Mesenchymal stem cell (in vitro differentiated cells and primary cell): ENCODE data around the gene GDPD4.
A peak's percentile ranks its signal among the peaks of the same experiment; 100 is the strongest.

Source experiments
- DNase-seq: peaks from one replicate; pipeline ENCODE4 v3.0.0-alpha.2; 2013
- H2AFZ ChIP-seq: one replicate; pipeline ENCODE4 v1.6.1; 2013; ENCODE audit warnings: low read depth, mild to moderate bottlenecking, control low read depth, inconsistent platforms, low read length, moderate library complexity
- H2AK5ac ChIP-seq: 2 replicates; pipeline ENCODE4 v1.6.1; 2013; ENCODE audit warnings: low read length, moderate library complexity, mild to moderate bottlenecking, inconsistent platforms; ENCODE audit not compliant: severe bottlenecking
- H2BK120ac ChIP-seq: one replicate; pipeline ENCODE4 v1.6.1; 2013; ENCODE audit warnings: low read depth, mild to moderate bottlenecking, inconsistent platforms, low read length, moderate library complexity
- H2BK12ac ChIP-seq, 2 experiments: one replicate each; pipeline ENCODE4 v1.6.1; 2013; ENCODE audit warnings: inconsistent platforms in 2 of 2, low read length in 2 of 2, mild to moderate bottlenecking in 2 of 2, moderate library complexity in 2 of 2, control low read depth in 1 of 2
- H2BK15ac ChIP-seq: one replicate; pipeline ENCODE4 v1.6.1; 2013; ENCODE audit warnings: mild to moderate bottlenecking, low read depth, inconsistent platforms; ENCODE audit not compliant: poor library complexity, severe bottlenecking
- H2BK5ac ChIP-seq: 2 replicates; pipeline ENCODE4 v1.6.1; 2013; ENCODE audit warnings: low read depth, mild to moderate bottlenecking, low read length, control low read depth, inconsistent platforms; ENCODE audit not compliant: poor library complexity, severe bottlenecking
- H3K14ac ChIP-seq, 2 experiments: one replicate each; pipeline ENCODE4 v1.6.1; 2013; ENCODE audit warnings: inconsistent platforms in 2 of 2, low read length in 2 of 2, control low read depth in 1 of 2, mild to moderate bottlenecking in 1 of 2, moderate library complexity in 1 of 2
- H3K18ac ChIP-seq, 2 experiments: one replicate each; pipeline ENCODE4 v1.6.1; 2013; ENCODE audit warnings: inconsistent platforms in 2 of 2, low read length in 2 of 2, control low read depth in 1 of 2, low read depth in 1 of 2, mild to moderate bottlenecking in 1 of 2
- H3K23ac ChIP-seq, 2 experiments: one replicate each; pipeline ENCODE4 v1.6.1; 2013; ENCODE audit warnings: inconsistent platforms in 2 of 2, low read length in 2 of 2, mild to moderate bottlenecking in 2 of 2, moderate library complexity in 2 of 2, control low read depth in 1 of 2
- H3K27ac ChIP-seq: 2 replicates; pipeline ENCODE4 v1.5.1; 2013; ENCODE audit warnings: mild to moderate bottlenecking, moderate library complexity, low read length, control low read depth, inconsistent platforms; ENCODE audit not compliant: poor library complexity, severe bottlenecking
- H3K27me3 ChIP-seq, 2 experiments: 2 replicates each; pipeline versions ENCODE4 v1.6.1 to v1.7.0; 2013; ENCODE audit warnings: low read length in 2 of 2, mild to moderate bottlenecking in 2 of 2, moderate library complexity in 2 of 2, control low read depth in 1 of 2, inconsistent platforms in 1 of 2; ENCODE audit not compliant: control insufficient read depth in 1 of 2, insufficient read depth in 1 of 2
- H3K36me3 ChIP-seq, 2 experiments: 2 replicates each; pipeline versions ENCODE4 v1.6.1 to v1.7.0; 2013; ENCODE audit warnings: low read length in 2 of 2, control low read depth in 1 of 2, inconsistent platforms in 1 of 2, low read depth in 1 of 2, mild to moderate bottlenecking in 1 of 2; ENCODE audit not compliant: insufficient read depth in 2 of 2, control insufficient read depth in 1 of 2
- H3K4ac ChIP-seq, 2 experiments: one replicate each; pipeline ENCODE4 v1.6.1; 2013; ENCODE audit warnings: inconsistent platforms in 2 of 2, low read length in 2 of 2, mild to moderate bottlenecking in 2 of 2, moderate library complexity in 2 of 2, control low read depth in 1 of 2, low read depth in 1 of 2
- H3K4me1 ChIP-seq: 2 replicates; pipeline ENCODE4 v1.6.1; 2013; ENCODE audit warnings: low read depth, low read length, control low read depth; ENCODE audit not compliant: control insufficient read depth, insufficient read depth
- H3K4me2 ChIP-seq: 2 replicates; pipeline ENCODE4 v1.6.1; 2013; ENCODE audit warnings: low read length, mild to moderate bottlenecking, inconsistent platforms; ENCODE audit not compliant: poor library complexity, severe bottlenecking
- H3K4me3 ChIP-seq, 2 experiments: 2 replicates each; pipeline versions ENCODE4 v1.5.1 to v1.7.0; 2013; ENCODE audit warnings: low read length in 2 of 2, mild to moderate bottlenecking in 2 of 2, control low read depth in 1 of 2, low read depth in 1 of 2; ENCODE audit not compliant: insufficient read depth in 1 of 2
- H3K79me1 ChIP-seq: replicated peaks from 2 replicates; pipeline ENCODE4 v1.6.1; 2013; ENCODE audit warnings: mild to moderate bottlenecking, control low read depth, low read length, inconsistent platforms; ENCODE audit not compliant: poor library complexity, severe bottlenecking
- H3K9ac ChIP-seq: 2 replicates; pipeline ENCODE4 v1.7.0; 2013; ENCODE audit warnings: mild to moderate bottlenecking, low read length, moderate library complexity
- H3K9me3 ChIP-seq: 2 replicates; pipeline ENCODE4 v1.7.0; 2013; ENCODE audit warnings: mild to moderate bottlenecking, low read length; ENCODE audit not compliant: control insufficient read depth
- H4K8ac ChIP-seq: one replicate; pipeline ENCODE4 v1.6.1; 2013; ENCODE audit warnings: inconsistent platforms, mild to moderate bottlenecking, low read length, moderate library complexity
- H4K91ac ChIP-seq: one replicate; pipeline ENCODE4 v1.6.1; 2013; ENCODE audit warnings: mild to moderate bottlenecking, low read length, inconsistent platforms
- WGBS: methylation state at CpG from one replicate; pipeline ENCODE4 v1.1.7; 2013; ENCODE audit warnings: mixed read lengths; 5-methylcytosine and 5-hydroxymethylcytosine counted together

The GDPD4 gene

DNA sequence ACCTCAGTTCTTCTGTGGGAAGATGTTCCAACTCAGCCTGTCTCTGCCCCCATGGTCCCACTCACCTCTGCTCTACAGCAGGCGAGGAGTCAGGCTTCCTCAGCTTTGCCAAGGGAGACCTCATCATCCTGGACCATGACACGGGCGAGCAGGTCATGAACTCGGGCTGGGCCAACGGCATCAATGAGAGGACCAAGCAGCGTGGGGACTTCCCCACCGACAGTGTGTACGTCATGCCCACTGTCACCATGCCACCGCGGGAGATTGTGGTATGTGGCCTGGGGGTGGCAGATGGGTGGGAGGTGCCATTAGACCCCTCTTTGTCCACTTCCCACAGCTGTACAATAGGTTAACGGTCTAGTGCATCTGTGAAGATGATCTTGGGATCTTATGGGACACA is 100.1 kb downstream of the GDPD4 start:
- Histone ChIP-seq H3K27me3 (peaks cover 2 to 3% of the 10 kb centered on the region in 2 experiments), H3K23ac (no peak overlapping the region), H3K4me1 (peaks cover 1% of the 10 kb centered on the region), H3K79me1 (no peaks in the 10 kb centered on the region), H2AFZ (no peak overlapping the region), H4K91ac (no peak overlapping the region), H3K4me3 (no peak overlapping the region), H3K14ac (no peak overlapping the region), H3K36me3 (no peaks in the 10 kb centered on the region), H2BK5ac (no peak overlapping the region), H3K18ac (no peak overlapping the region), H2AK5ac (no peak overlapping the region), H2BK12ac (no peak overlapping the region), H2BK15ac (no peak overlapping the region), H3K9ac (no peak overlapping the region), H3K4ac (no peak overlapping the region), H3K4me2 (no peak overlapping the region), H3K27ac (no peak overlapping the region), H4K8ac (no peak overlapping the region), H2BK120ac (no peak overlapping the region), H3K9me3 (no peaks in the 10 kb centered on the region)
- no peak for DNase-seq
- 98% methylated on average over 11 of the region's 11 CpGs for WGBS

DNA sequence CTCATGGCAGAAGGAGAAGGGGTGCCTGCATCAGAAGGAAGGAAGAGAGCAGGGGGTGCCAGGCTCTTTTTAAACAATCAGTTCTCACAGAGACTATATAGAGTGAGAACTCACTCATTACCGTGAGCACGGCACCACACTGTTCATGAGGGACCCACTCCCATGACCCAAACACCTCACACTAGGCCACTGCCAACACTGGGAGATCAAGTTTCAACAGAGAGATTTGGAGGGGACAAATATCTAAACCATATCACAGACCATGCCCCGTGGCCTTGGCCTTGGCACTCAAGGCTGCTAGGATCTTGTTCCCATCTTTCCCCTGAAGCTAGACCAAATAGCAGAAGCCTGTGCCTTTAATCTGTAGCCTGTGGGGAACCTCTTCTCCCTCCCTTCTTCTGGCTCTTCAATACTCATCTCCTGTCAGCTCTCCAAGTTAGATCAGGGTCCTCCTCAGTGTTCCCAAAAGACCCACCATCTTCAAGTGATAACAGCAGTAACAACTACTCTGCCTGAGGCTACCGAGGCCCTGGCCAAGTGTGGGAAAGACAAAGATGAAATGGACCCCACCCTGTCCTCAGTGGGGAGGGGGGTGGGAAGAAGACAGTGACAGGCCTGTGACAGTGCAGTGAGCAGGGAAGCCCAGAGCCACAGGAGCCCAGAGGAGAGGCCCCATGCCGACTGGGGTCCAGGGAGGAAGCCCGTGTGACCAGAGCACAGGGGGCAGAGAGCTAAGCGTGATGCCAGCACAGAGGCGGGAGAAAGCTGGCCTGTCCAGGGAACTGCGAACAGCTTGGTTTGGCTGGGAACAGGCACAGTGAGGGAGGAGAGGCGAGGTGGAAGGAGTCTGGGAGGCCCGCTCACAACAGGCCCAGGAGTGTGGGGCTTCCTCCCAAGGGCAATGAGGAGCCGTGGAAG is 100.9 kb downstream of the GDPD4 start:
- 83% methylated on average over 12 of the region's 12 CpGs for WGBS
- no peak overlapping the region for H3K4me3 ChIP-seq
- no peak overlapping the region for H3K27ac ChIP-seq
- H2AK5ac ChIP-seq: no peak overlapping the region
- no peak overlapping the region for H3K9ac ChIP-seq
- H3K36me3 ChIP-seq: no peaks in the 10 kb centered on the region
- H4K91ac ChIP-seq: no peak overlapping the region
- H3K18ac ChIP-seq: no peak overlapping the region
- no peak overlapping the region for H2BK120ac ChIP-seq
- H3K23ac ChIP-seq: no peak overlapping the region
- H2BK5ac ChIP-seq: no peak overlapping the region
- no peak for DNase-seq
- no peak overlapping the region for H2BK15ac ChIP-seq
- no peak overlapping the region for H3K14ac ChIP-seq
- H3K4me2 ChIP-seq: no peak overlapping the region
- H4K8ac ChIP-seq: no peak overlapping the region
- no peak overlapping the region for H2AFZ ChIP-seq
- H3K4ac ChIP-seq: no peak overlapping the region
- no peaks in the 10 kb centered on the region for H3K79me1 ChIP-seq
- no peak overlapping the region for H2BK12ac ChIP-seq
- no peaks in the 10 kb centered on the region for H3K27me3 ChIP-seq
- H3K9me3 ChIP-seq: no peaks in the 10 kb centered on the region
- peaks cover 1% of the 10 kb centered on the region for H3K4me1 ChIP-seq

DNA sequence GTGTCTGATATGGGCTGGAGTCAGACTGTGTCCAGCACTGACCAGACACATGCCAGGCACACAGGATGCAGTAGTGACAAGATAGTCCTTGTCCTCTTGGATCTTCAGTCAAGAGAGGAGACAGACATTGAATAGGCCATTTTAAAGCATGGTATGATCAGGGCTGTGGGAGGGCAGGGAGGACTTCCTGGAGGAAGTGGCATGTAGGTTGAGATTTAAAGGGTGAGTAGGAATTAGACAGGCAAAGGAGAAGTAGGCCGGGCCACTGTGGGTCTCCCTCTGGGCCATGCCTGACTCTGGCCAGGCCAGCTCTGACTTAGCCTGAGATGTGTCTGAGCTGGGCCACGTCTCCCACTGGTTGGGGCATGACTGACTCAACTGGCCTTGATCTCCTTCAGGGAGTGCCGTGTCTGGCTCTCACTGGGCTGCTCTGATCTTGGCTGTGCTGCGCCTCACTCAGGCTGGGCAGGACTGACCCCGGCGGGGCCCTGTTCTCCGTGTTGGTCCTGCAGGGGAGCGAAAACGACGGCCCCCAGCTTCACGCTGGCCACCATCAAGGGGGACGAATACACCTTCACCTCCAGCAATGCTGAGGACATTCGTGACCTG is 102.2 kb downstream of the GDPD4 start:
- no peak overlapping the region for H4K91ac ChIP-seq
- no peak overlapping the region for H3K18ac ChIP-seq
- no peaks in the 10 kb centered on the region for H3K27me3 ChIP-seq
- no peak overlapping the region for H2BK12ac ChIP-seq
- H2AFZ ChIP-seq: no peak overlapping the region
- no peak overlapping the region for H3K9ac ChIP-seq
- no peak overlapping the region for H3K4me3 ChIP-seq
- H3K9me3 ChIP-seq: no peaks in the 10 kb centered on the region
- no peaks in the 10 kb centered on the region for H3K79me1 ChIP-seq
- H2AK5ac ChIP-seq: no peak overlapping the region
- H3K4me1 ChIP-seq: peaks cover 1% of the 10 kb centered on the region
- no peak overlapping the region for H2BK5ac ChIP-seq
- no peak for DNase-seq
- H3K14ac ChIP-seq: peak overlapping the region in 1 of 2 experiments; percentile 51
- no peak overlapping the region for H4K8ac ChIP-seq
- no peak overlapping the region for H3K4me2 ChIP-seq
- no peak overlapping the region for H3K4ac ChIP-seq
- no peak overlapping the region for H2BK15ac ChIP-seq
- no peak overlapping the region for H3K23ac ChIP-seq
- H3K27ac ChIP-seq: no peak overlapping the region
- WGBS: 97% methylated on average over 13 of the region's 13 CpGs
- no peaks in the 10 kb centered on the region for H3K36me3 ChIP-seq
- no peak overlapping the region for H2BK120ac ChIP-seq

DNA sequence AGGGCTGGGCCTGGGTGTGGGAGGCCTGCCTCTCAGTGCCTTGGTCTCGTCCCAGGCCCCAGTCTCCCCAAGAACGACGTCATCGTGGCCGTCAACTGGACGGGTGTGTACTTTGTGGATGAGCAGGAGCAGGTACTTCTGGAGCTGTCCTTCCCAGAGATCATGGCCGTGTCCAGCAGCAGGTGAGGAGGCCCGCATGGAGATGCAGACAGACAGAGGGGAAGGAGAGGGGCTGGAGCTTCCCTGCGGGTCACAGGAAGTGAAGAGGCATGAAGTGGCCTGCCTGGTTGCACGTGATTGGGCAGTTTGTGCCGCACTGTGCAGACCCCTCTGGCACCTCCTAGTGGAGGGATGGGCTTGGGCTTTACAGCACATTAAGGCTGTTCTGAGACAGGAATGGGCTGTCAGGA is 103.0 kb downstream of the GDPD4 start:
- 75% methylated on average over 11 of the region's 11 CpGs for WGBS
- no peak overlapping the region for H2BK120ac ChIP-seq
- H3K4me3 ChIP-seq: no peak overlapping the region
- H3K36me3 ChIP-seq: no peaks in the 10 kb centered on the region
- peaks cover 1 to 3% of the 10 kb centered on the region in 2 experiments for H3K27me3 ChIP-seq
- no peak overlapping the region for H3K27ac ChIP-seq
- H3K9me3 ChIP-seq: no peaks in the 10 kb centered on the region
- no peak overlapping the region for H3K18ac ChIP-seq
- H2AK5ac ChIP-seq: no peak overlapping the region
- H3K4me2 ChIP-seq: no peak overlapping the region
- H3K4ac ChIP-seq: no peak overlapping the region
- H2BK12ac ChIP-seq: no peak overlapping the region
- no peak overlapping the region for H2BK5ac ChIP-seq
- H4K91ac ChIP-seq: peak overlapping the region; percentile 45
- H2BK15ac ChIP-seq: no peak overlapping the region
- H3K14ac ChIP-seq: no peak overlapping the region
- no peak overlapping the region for H4K8ac ChIP-seq
- no peak overlapping the region for H3K23ac ChIP-seq
- no peak for DNase-seq
- no peak overlapping the region for H2AFZ ChIP-seq
- H3K79me1 ChIP-seq: no peaks in the 10 kb centered on the region
- peaks cover 1% of the 10 kb centered on the region for H3K4me1 ChIP-seq
- H3K9ac ChIP-seq: no peak overlapping the region
